ENCODE measurements around the gene SERPINB2.
"Not testable (repeated sequence)": the region's sequence is repeated elsewhere in the genome, so short reads cannot be mapped to it uniquely, and the experiment has no call there.

Gene SERPINB2

GRCh38 chr18:63897072-63897471, 9.6 kb downstream of the SERPINB2 start:
- Mint-ChIP-seq H3K27me3 (no peaks in the 10 kb centered on the region), H3K27ac (no peak overlapping the region), H3K9me3 (no peaks in the 10 kb centered on the region), H3K36me3 (no peaks in the 10 kb centered on the region), H3K4me3 (no peak overlapping the region), H3K4me1 (no peaks in the 10 kb centered on the region)
- DNase-seq (ENCODE audit: low spot score in 2 of 2) (no peak), ATAC-seq (ENCODE audit: low read depth) (no peak)

GRCh38 chr18:63899206-63899605, 11.7 kb downstream of the SERPINB2 start:
- no peak for ATAC-seq (ENCODE audit: low read depth)
- Mint-ChIP-seq H3K9me3 (no peaks in the 10 kb centered on the region), H3K27me3 (peaks cover 4% of the 10 kb centered on the region), H3K4me3 (no peak overlapping the region), H3K27ac (no peak overlapping the region), H3K36me3 (no peaks in the 10 kb centered on the region), H3K4me1 (no peaks in the 10 kb centered on the region)
- no peak for DNase-seq (ENCODE audit: low spot score in 2 of 2)

- no peaks in the 10 kb centered on the region for H3K9me3 Mint-ChIP-seq
- no peaks in the 10 kb centered on the region for H3K36me3 Mint-ChIP-seq
- no peak for ATAC-seq (ENCODE audit: low read depth)
- no peak overlapping the region for H3K27ac Mint-ChIP-seq
- H3K4me3 Mint-ChIP-seq: no peak overlapping the region
- peaks cover 4% of the 10 kb centered on the region for H3K4me1 Mint-ChIP-seq
- peaks cover 4% of the 10 kb centered on the region for H3K27me3 Mint-ChIP-seq
- DNase-seq (ENCODE audit: low spot score in 2 of 2): no peak
Measured at GRCh38 chr18:63903851-63904570, 16.5 kb downstream of the SERPINB2 start.

- Mint-ChIP-seq H3K9me3 (no peaks in the 10 kb centered on the region), H3K27me3 (peaks cover 4% of the 10 kb centered on the region), H3K4me1 (peaks cover 4% of the 10 kb centered on the region), H3K27ac (no peak overlapping the region), H3K36me3 (no peaks in the 10 kb centered on the region), H3K4me3 (no peak overlapping the region)
- DNase-seq (ENCODE audit: low spot score in 2 of 2) (no peak), ATAC-seq (ENCODE audit: low read depth) (no peak)
Measured at GRCh38 chr18:63904694-63905093, 17.2 kb downstream of the SERPINB2 start.

GRCh38 chr18:63905361-63905760, 17.9 kb downstream of the SERPINB2 start:
- ATAC-seq (ENCODE audit: low read depth) (no peak), DNase-seq (ENCODE audit: low spot score in 2 of 2) (no peak)
- Mint-ChIP-seq H3K27me3 (peaks cover 4% of the 10 kb centered on the region), H3K27ac (no peak overlapping the region), H3K4me1 (peaks cover 4% of the 10 kb centered on the region), H3K9me3 (no peaks in the 10 kb centered on the region), H3K36me3 (no peaks in the 10 kb centered on the region), H3K4me3 (no peak overlapping the region)

GRCh38 chr18:63906056-63906455, 18.6 kb downstream of the SERPINB2 start:
- H3K27me3 Mint-ChIP-seq: peaks cover 7% of the 10 kb centered on the region
- no peak for ATAC-seq (ENCODE audit: low read depth)

GRCh38 chr18:63907664-63908063, 20.2 kb downstream of the SERPINB2 start, which contains the start of gene SERPINB10:
Gene SERPINB10 (plus strand): TSS chr18:63907958. CDS start chr18:63915511, 7,553 bp downstream.
- Mint-ChIP-seq H3K4me3 (no peak within 1 kb of the TSS), H3K4me1 (peaks cover 4% of the 10 kb centered on the region), H3K9me3 (no peaks in the 10 kb centered on the region), H3K27ac (no peak within 1 kb of the TSS), H3K27me3 (peaks cover 5% of the 10 kb centered on the region), H3K36me3 (no peaks in the 10 kb centered on the region)
- DNase-seq (ENCODE audit: low spot score in 2 of 2): no peak
- no peak for ATAC-seq (ENCODE audit: low read depth)

More at GRCh38 chr18:63906056-63906455, 18.6 kb downstream of the SERPINB2 start:
- Mint-ChIP-seq H3K27ac (no peak overlapping the region), H3K9me3 (no peaks in the 10 kb centered on the region), H3K36me3 (no peaks in the 10 kb centered on the region), H3K4me1 (peaks cover 4% of the 10 kb centered on the region), H3K4me3 (no peak overlapping the region)
- no peak for DNase-seq (ENCODE audit: low spot score in 2 of 2)

- Mint-ChIP-seq H3K4me1 (peaks cover 4% of the 10 kb centered on the region), H3K27me3 (peaks cover 5% of the 10 kb centered on the region), H3K36me3 (no peaks in the 10 kb centered on the region), H3K27ac (no peak overlapping the region), H3K9me3 (no peaks in the 10 kb centered on the region), H3K4me3 (no peak overlapping the region)
- DNase-seq (ENCODE audit: low spot score in 2 of 2) (no peak), ATAC-seq (ENCODE audit: low read depth) (no peak)
Measured at GRCh38 chr18:63908858-63909257, 21.4 kb downstream of the SERPINB2 start.

- Mint-ChIP-seq H3K9me3 (no peaks in the 10 kb centered on the region), H3K4me3 (no peak overlapping the region), H3K27me3 (peaks cover 7% of the 10 kb centered on the region), H3K4me1 (peaks cover 4% of the 10 kb centered on the region), H3K27ac (no peak overlapping the region), H3K36me3 (no peaks in the 10 kb centered on the region)
- ATAC-seq (ENCODE audit: low read depth): no peak
- no peak for DNase-seq (ENCODE audit: low spot score in 2 of 2)
Measured at GRCh38 chr18:63909870-63910269, 22.4 kb downstream of the SERPINB2 start.

GRCh38 chr18:63917817-63918216, 30.3 kb downstream of the SERPINB2 start:
- ATAC-seq (ENCODE audit: low read depth): no peak
- Mint-ChIP-seq H3K27ac (no peak overlapping the region), H3K27me3 (peaks cover 11% of the 10 kb centered on the region), H3K36me3 (no peaks in the 10 kb centered on the region), H3K4me3 (no peak overlapping the region), H3K9me3 (no peaks in the 10 kb centered on the region), H3K4me1 (no peaks in the 10 kb centered on the region)
- no peak for DNase-seq (ENCODE audit: low spot score in 2 of 2)

- no peaks in the 10 kb centered on the region for H3K9me3 Mint-ChIP-seq
- no peak overlapping the region for H3K4me3 Mint-ChIP-seq
- H3K4me1 Mint-ChIP-seq: no peaks in the 10 kb centered on the region
- ATAC-seq (ENCODE audit: low read depth) (no peak), DNase-seq (ENCODE audit: low spot score in 2 of 2) (no peak)
- H3K36me3 Mint-ChIP-seq: no peaks in the 10 kb centered on the region
- peaks cover 18% of the 10 kb centered on the region for H3K27me3 Mint-ChIP-seq
- H3K27ac Mint-ChIP-seq: no peak overlapping the region
Measured at GRCh38 chr18:63922049-63922448, 34.5 kb downstream of the SERPINB2 start.

- Mint-ChIP-seq H3K4me3 (no peak overlapping the region), H3K9me3 (no peaks in the 10 kb centered on the region), H3K27me3 (peaks cover 16% of the 10 kb centered on the region), H3K27ac (no peak overlapping the region), H3K36me3 (no peaks in the 10 kb centered on the region), H3K4me1 (peaks cover 4% of the 10 kb centered on the region)
- no peak for DNase-seq (ENCODE audit: low spot score in 2 of 2)
- ATAC-seq (ENCODE audit: low read depth): no peak
Measured at GRCh38 chr18:63924551-63924950, 37.0 kb downstream of the SERPINB2 start.

- Mint-ChIP-seq H3K36me3 (no peaks in the 10 kb centered on the region), H3K27me3 (peaks cover 11% of the 10 kb centered on the region), H3K9me3 (no peaks in the 10 kb centered on the region), H3K4me1 (peaks cover 4% of the 10 kb centered on the region), H3K4me3 (no peak overlapping the region), H3K27ac (no peak overlapping the region)
- ATAC-seq (ENCODE audit: low read depth): no peak
- no peak for DNase-seq (ENCODE audit: low spot score in 2 of 2)
Measured at GRCh38 chr18:63928331-63928730, 40.8 kb downstream of the SERPINB2 start.

GRCh38 chr18:63929369-63929768, 41.9 kb downstream of the SERPINB2 start:
- DNase-seq (ENCODE audit: low spot score in 2 of 2); H3K36me3 Mint-ChIP-seq; H3K27ac Mint-ChIP-seq; H3K27me3 Mint-ChIP-seq; H3K4me3 Mint-ChIP-seq; H3K4me1 Mint-ChIP-seq; ATAC-seq (ENCODE audit: low read depth); H3K9me3 Mint-ChIP-seq: not testable (repeated sequence)

GRCh38 chr18:63930773-63931354, 43.4 kb downstream of the SERPINB2 start:
- Mint-ChIP-seq H3K27ac (no peak overlapping the region), H3K36me3 (no peaks in the 10 kb centered on the region), H3K4me3 (no peak overlapping the region), H3K9me3 (no peaks in the 10 kb centered on the region), H3K27me3 (peaks cover 3% of the 10 kb centered on the region), H3K4me1 (peaks cover 4% of the 10 kb centered on the region)
- no peak for ATAC-seq (ENCODE audit: low read depth)
- DNase-seq (ENCODE audit: low spot score in 2 of 2): no peak

Data from memory B cell (primary cell).